ENCODE measurements around the gene RGS9.

The RGS9 gene

GRCh38 chr17:65222214-65222738, 85.1 kb downstream of the RGS9 start:
- TF ChIP-seq ZFX (IDR thresholded peaks at IDR 0.05; ENCODE audit: borderline replicate concordance) (no peak), CTCF (IDR thresholded peaks at IDR 0.05) (no peak)

DNA sequence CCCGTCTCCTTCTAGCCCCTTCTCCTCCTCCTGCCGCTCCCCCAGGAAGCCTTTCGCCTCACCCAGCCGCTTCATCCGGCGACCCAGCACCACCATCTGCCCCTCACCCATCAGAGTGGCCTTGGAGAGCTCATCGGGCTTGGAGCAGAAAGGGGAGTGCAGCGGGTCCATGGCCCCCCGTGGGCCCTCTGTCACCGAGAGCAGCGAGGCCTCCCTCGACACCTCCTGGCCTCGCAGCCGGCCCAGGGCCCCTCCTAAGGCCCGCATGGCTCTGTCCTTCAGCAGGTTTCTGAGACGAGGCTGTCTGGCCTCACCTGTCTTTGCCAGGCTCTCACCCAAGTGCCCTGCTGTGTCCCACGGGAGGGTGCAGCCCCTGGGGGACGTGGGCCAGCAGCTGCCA, 87.9 kb downstream of the RGS9 start:
- no peak overlapping the region for H3K27ac ChIP-seq
- TF ChIP-seq ZFX (IDR thresholded peaks at IDR 0.05; ENCODE audit: borderline replicate concordance) (no peak), CTCF (IDR thresholded peaks at IDR 0.05) (no peak)

More at GRCh38 chr17:65222214-65222738, 85.1 kb downstream of the RGS9 start:
- no peak overlapping the region for H3K27ac ChIP-seq

GRCh38 chr17:65226227-65226626, 89.1 kb downstream of the RGS9 start:
- TF ChIP-seq ZFX (IDR thresholded peaks at IDR 0.05; ENCODE audit: borderline replicate concordance) (no peak), CTCF (IDR thresholded peaks at IDR 0.05) (no peak)
- H3K27ac ChIP-seq, result no peak overlapping the region

DNA sequence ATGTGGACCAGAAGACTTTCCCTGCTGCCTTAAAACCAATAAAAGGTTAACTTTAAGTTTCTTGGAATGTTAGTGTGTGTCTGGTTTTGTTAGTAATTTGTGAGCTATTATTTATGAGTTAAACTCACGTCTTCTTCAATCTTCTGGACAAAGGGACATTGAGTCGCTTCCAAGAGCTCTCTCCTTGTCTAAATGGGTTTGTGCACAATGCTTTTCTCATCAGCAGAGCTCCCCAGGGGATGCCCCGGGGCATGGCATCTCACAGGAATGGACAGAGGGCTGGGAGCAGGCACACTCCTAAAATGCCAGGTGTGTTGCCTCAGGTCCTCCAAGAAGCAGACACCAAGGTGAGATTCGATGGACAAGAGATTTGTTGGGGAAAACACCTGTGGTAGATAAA, 90.5 kb downstream of the RGS9 start:
- TF ChIP-seq ZFX (IDR thresholded peaks at IDR 0.05; ENCODE audit: borderline replicate concordance), result no peak
- TF ChIP-seq CTCF (IDR thresholded peaks at IDR 0.05), result no peak
- no peak overlapping the region for H3K27ac ChIP-seq

- TF ChIP-seq ZFX (IDR thresholded peaks at IDR 0.05; ENCODE audit: borderline replicate concordance), result no peak
- TF ChIP-seq CTCF (IDR thresholded peaks at IDR 0.05), result no peak
- no peak overlapping the region for H3K27ac ChIP-seq
Observed at GRCh38 chr17:65228287-65228686, 91.1 kb downstream of the RGS9 start.

DNA sequence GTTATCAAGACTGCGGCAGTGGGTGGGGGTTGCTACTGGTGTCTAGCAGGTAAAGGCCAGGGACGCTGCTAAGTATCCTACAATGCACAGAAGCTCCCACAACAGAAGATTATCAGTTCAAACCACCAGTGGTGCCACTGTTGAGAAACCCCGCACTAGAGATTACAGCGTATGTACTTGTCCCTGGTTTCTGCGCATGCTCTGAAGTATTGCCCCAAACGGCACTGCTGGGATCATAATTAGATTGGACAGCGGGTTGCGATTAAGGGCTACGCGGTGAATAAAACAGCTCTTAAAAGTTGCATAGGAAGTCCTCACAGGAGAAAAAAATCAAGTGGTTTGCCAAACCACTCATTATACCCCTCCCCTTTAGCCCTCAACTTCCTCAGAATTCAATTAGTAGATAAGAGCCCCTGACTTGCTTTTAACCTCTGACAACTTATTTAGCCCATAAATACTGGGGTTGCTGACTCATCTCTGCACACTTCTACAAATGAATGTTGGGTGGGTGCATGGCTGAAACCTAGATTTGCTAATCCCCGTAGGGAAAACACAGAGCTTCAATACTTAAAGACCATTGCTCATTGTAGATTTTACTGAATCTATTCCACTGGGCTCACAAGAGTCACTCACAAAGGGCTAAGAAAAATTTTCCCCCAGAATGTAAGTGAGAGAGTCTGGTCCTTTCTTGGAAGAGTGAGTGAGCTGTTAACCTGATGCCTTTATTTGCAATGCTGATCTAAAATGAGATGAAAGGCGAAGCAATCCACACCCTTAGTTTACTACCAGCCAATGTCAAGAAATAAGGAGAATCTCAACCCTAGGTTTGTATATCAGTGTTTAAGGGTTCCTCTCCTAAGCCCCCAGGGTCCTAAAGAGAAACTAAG, 91.8 kb downstream of the RGS9 start:
- TF ChIP-seq ZFX (IDR thresholded peaks at IDR 0.05; ENCODE audit: borderline replicate concordance) (no peak), CTCF (IDR thresholded peaks at IDR 0.05) (no peak)
- H3K27ac ChIP-seq, result no peak overlapping the region

- TF ChIP-seq CTCF (IDR thresholded peaks at IDR 0.05) (no peak), ZFX (IDR thresholded peaks at IDR 0.05; ENCODE audit: borderline replicate concordance) (no peak)
- H3K27ac ChIP-seq, result no peak overlapping the region
Observed at GRCh38 chr17:65229621-65229995, 92.4 kb downstream of the RGS9 start.
